ENCODE results near the gene RUNX2. TPM values are rescaled to one million over a fixed set of nuclear protein-coding genes. Genes with fewer than 3 reads are reported as not detected.

Gene RUNX2
- total and polyA plus RNA-seq, 8 donors = 0.09 to 3.8 (median 0.35) TPM

DNA sequence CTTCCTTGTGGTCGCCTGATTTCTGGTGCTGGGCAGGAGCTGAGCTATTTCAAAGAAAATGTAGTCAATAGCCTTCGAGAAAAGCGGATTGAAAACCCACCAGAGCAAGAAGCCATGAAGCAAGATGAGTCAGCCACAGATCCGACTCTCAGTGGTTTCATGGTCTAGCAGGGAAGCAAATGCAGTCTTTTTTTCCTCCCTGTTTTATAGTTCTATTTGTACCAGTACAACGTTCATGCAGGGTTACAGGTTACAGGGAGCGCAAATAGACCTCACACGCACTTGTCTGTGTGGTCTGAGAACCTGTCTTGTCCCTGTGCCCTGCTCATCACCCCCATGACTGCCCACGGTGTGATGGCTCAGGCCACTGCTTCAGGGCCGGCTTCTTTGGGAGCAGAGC, 359.4 kb downstream of the RUNX2 start:
- 68 to 76% methylated on average over 9 of the region's 9 CpGs for WGBS, 2 donors
- no peak overlapping the region for H3K4me3 ChIP-seq
- no peaks in the 10 kb centered on the region for H3K9me3 ChIP-seq
- H3K36me3 ChIP-seq = no peaks in the 10 kb centered on the region
- DNase-seq (no peak), ATAC-seq (no peak), FAIRE-seq (no peak)
- TF ChIP-seq CTCF (IDR thresholded peaks at IDR 0.05) = no peak
- no peaks in the 10 kb centered on the region for H3K27me3 ChIP-seq
- no peaks in the 10 kb centered on the region for H3K4me1 ChIP-seq
- intact Hi-C loops (cut with DNase I) = no loop called here
- no peak overlapping the region for H3K27ac ChIP-seq

GRCh38 chr6:45688180-45688579, 360.1 kb downstream of the RUNX2 start:
- FAIRE-seq = no peak
- WGBS, 2 donors = 85 to 90% methylated on average over 1 of the region's 1 CpG

GRCh38 chr6:45689926-45690615, 361.9 kb downstream of the RUNX2 start:
- Histone ChIP-seq H3K4me3 (no peak overlapping the region), H3K27me3 (no peaks in the 10 kb centered on the region), H3K36me3 (no peaks in the 10 kb centered on the region), H3K9me3 (no peaks in the 10 kb centered on the region), H3K4me1 (no peaks in the 10 kb centered on the region), H3K27ac (no peak overlapping the region)
- WGBS, 2 donors = 84 to 97% methylated on average over 2 of the region's 2 CpGs
- ATAC-seq = no peak
- FAIRE-seq = no peak
- intact Hi-C loops (cut with DNase I) = no loop called here
- TF ChIP-seq CTCF (IDR thresholded peaks at IDR 0.05) = no peak
- DNase-seq = no peak

More at GRCh38 chr6:45688180-45688579, 360.1 kb downstream of the RUNX2 start:
- Histone ChIP-seq H3K9me3 (no peaks in the 10 kb centered on the region), H3K36me3 (no peaks in the 10 kb centered on the region), H3K27me3 (no peaks in the 10 kb centered on the region), H3K4me3 (no peak overlapping the region), H3K27ac (no peak overlapping the region), H3K4me1 (no peaks in the 10 kb centered on the region)
- TF ChIP-seq CTCF (IDR thresholded peaks at IDR 0.05) = no peak
- intact Hi-C loops (cut with DNase I) = no loop called here
- ATAC-seq (no peak), DNase-seq (no peak)

DNA sequence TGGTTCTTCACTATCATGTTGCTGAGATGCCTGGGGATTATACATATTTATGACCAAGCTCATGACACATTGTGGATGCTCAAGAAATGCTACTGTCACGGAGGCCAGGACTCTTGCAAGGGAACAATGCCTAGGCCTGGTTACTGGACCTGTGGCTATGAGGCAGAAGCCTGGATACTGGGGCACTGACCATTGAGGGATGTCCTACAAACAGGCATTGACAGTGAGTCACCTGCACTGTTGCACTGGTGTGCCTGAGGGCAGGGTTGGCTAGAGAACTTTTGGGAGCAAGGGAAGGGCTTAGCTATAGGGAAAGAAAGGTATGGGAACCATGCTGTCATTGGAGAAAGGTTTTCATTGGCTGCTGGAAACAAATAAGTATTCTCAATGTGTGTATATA, 362.7 kb downstream of the RUNX2 start:
- ATAC-seq = no peak
- FAIRE-seq = no peak

More for the DNA sequence above, 362.7 kb downstream of the RUNX2 start:
- no peak overlapping the region for H3K4me3 ChIP-seq
- no peaks in the 10 kb centered on the region for H3K27me3 ChIP-seq
- H3K9me3 ChIP-seq = no peaks in the 10 kb centered on the region
- intact Hi-C loops (cut with DNase I) = no loop called here
- no peaks in the 10 kb centered on the region for H3K4me1 ChIP-seq
- TF ChIP-seq CTCF (IDR thresholded peaks at IDR 0.05) = no peak
- WGBS, 2 donors = 95 to 100% methylated on average over 1 of the region's 1 CpG
- DNase-seq = no peak
- no peaks in the 10 kb centered on the region for H3K36me3 ChIP-seq
- no peak overlapping the region for H3K27ac ChIP-seq

Measured in pancreas (tissue), 10 donors.